Adipocyte (in vitro differentiated cells): Measurements from ENCODE around the gene TEDC2.
"Not testable (repeated sequence)": the region's sequence is repeated elsewhere in the genome, so short reads cannot be mapped to it uniquely, and the experiment has no call there.

Experiments used
- DNase-seq: peaks from one replicate; pipeline ENCODE4 v3.0.0-alpha.2; 2015; ENCODE audit warnings: low read depth
- H3K27me3 ChIP-seq: replicated peaks from 2 replicates; pipeline ENCODE4 v1.7.0; 2013; ENCODE audit warnings: mild to moderate bottlenecking, low read length, moderate library complexity; ENCODE audit not compliant: control insufficient read depth, insufficient read depth
- H3K36me3 ChIP-seq: 2 replicates; pipeline ENCODE4 v1.7.0; 2013; ENCODE audit warnings: low read length, mild to moderate bottlenecking, moderate library complexity; ENCODE audit not compliant: control insufficient read depth, insufficient read depth, severe bottlenecking
- H3K4me1 ChIP-seq: 2 replicates; pipeline ENCODE4 v1.7.0; 2013; ENCODE audit warnings: mild to moderate bottlenecking, low read length, moderate library complexity; ENCODE audit not compliant: control insufficient read depth, insufficient read depth
- H3K4me3 ChIP-seq: 2 replicates; pipeline ENCODE4 v1.7.0; 2013; ENCODE audit warnings: mild to moderate bottlenecking, low read length, moderate library complexity
- H3K9ac ChIP-seq: 2 replicates; pipeline ENCODE4 v1.7.0; 2013; ENCODE audit warnings: mild to moderate bottlenecking, low read length, moderate library complexity
- H3K9me3 ChIP-seq: 2 replicates; pipeline ENCODE4 v1.7.0; 2013; ENCODE audit warnings: mild to moderate bottlenecking, low read length, moderate library complexity; ENCODE audit not compliant: control insufficient read depth

TEDC2 gene

DNA sequence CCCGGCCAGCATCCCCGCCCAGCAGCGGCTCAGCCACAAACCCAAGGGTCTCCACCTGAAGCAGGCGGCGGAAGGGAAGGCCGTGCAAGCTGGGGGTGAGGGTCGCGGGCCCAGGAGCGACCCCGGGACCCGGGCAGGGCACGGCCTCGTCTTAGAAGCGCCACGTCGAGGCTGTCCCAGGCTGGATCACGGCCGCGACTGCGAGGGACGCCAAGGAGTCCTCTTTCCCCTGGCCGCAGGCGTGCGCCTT is 31.2 kb upstream of the TEDC2 start:
- Histone ChIP-seq H3K27me3 (no peaks in the 10 kb centered on the region), H3K9ac (peak overlapping the region; percentile 77), H3K36me3 (peaks cover 9% of the 10 kb centered on the region), H3K4me3 (peak overlapping the region; percentile 83), H3K9me3 (no peaks in the 10 kb centered on the region), H3K4me1 (peaks cover 7% of the 10 kb centered on the region)
- no peak for DNase-seq

DNA sequence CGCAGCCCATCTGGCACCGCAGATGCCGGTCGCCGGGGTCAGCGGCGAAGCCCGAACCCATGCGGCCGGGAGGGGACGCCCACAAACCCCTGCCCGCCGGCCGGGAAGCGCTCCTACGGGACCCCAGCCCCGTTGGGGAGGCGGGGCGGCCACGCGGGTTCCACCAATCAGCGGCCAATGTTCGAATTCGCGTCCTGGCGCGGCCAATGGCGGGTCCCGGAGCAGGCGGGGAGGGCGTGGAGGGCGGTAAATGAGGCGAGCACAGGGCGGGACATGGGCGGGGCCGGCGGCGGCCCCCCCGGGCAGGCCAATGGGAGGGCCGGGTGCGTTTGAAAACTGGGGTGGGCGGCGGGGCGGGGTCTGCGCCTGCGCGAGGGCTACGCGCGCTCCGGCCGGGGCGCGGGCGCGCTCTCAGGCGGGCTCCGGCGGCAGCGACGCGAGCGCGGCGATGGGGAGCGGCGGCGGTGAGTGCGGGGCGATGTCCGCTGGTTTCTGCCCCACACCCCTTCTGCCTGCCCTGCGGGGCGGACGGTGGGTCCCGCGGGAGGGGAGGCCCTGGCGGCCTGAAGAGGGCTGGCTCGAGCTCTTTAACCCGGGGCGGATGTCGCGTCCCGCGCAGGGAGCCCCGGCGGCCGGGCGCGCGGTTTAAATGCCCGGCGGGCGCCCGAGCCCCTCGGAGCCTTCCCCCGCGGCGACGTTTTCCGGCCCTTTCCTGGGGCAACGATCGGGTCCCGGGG is 30.7 kb upstream of the TEDC2 start, which contains the start of gene CCNF:
Gene CCNF (plus strand): TSS at position 414 of the 737 bp plus-strand sequence. CDS start 35 bp downstream, at position 449.
- Histone ChIP-seq H3K9ac (peak within 1 kb of the TSS; percentile 77), H3K27me3 (no peaks in the 10 kb centered on the region), H3K4me1 (peaks cover 7% of the 10 kb centered on the region), H3K9me3 (no peaks in the 10 kb centered on the region), H3K4me3 (peak within 1 kb of the TSS; percentile 83), H3K36me3 (peaks cover 9% of the 10 kb centered on the region)
- DNase-seq: peak; percentile 98

DNA sequence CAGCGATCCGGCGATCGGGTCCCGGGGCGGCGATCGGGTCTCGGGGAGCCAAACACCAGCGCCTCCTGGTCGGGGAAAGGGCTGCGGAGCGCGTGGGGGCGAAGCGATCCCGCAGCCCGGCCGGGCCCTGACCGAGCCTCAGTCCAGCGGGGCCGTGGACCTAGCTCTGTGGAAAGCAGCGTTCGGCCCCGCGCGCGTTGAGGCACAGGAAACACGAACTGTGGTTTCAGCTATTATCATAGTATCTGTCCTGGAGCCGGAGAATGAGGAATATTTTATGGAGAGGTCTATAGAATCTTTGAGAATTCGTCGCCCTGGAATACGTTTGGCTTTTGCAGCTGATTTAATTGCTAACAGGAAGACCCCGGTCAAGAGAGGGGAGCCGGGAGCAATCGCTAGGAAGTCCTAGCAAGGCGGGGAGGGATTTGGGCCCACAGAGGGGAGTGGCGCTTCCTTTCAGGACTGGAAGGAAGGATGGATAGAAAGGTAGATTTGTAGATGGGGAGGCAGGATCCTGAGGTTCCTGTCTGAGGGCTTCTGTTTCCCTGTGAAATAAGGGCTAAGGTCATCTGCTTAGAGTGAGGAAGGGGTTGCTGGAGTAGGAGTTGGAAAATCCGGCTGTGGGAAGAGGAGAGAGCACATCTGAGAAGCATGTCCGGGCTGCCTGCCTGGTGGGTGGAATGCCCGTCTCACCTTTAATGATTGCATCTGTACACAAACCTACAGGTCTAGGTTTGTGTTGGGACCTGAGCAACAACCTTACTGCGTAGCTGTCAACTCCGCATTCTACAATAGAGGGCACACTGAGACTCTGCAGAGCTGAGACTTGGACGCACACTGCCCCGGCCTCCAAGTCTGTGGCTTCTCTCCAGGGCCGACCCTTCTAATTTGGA is 29.9 kb upstream of the TEDC2 start:
- Histone ChIP-seq H3K4me1 (peaks cover 7% of the 10 kb centered on the region), H3K9ac (peak overlapping the region; percentile 71), H3K9me3 (no peaks in the 10 kb centered on the region), H3K36me3 (peaks cover 9% of the 10 kb centered on the region), H3K27me3 (no peaks in the 10 kb centered on the region), H3K4me3 (peak overlapping the region; percentile 83)
- DNase-seq: peak; percentile 67

DNA sequence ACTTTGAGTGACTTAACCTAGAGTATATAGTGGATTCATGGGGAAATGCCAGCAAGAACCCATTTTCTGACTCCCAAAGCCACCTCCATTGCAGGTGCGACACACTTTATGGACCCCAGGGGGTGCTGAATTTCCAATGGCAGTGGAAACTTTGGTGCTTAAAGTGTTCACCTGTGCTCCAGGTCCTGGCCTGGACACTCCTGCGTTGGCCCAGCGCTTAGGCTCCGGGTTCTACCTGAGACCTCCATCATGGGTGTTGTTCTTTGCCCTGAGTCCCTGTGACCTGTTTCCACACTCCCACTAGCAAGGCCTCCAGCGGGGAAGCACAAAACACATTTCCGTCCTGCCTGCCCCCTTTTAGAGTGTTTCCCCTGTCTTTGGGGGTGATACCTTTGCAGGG is 27.6 kb upstream of the TEDC2 start:
- peaks cover 14% of the 10 kb centered on the region for H3K36me3 ChIP-seq
- no peak for DNase-seq
- H3K4me3 ChIP-seq: no peak overlapping the region
- H3K27me3 ChIP-seq: no peaks in the 10 kb centered on the region
- peaks cover 7% of the 10 kb centered on the region for H3K4me1 ChIP-seq
- H3K9me3 ChIP-seq: no peaks in the 10 kb centered on the region
- H3K9ac ChIP-seq: no peak overlapping the region

DNA sequence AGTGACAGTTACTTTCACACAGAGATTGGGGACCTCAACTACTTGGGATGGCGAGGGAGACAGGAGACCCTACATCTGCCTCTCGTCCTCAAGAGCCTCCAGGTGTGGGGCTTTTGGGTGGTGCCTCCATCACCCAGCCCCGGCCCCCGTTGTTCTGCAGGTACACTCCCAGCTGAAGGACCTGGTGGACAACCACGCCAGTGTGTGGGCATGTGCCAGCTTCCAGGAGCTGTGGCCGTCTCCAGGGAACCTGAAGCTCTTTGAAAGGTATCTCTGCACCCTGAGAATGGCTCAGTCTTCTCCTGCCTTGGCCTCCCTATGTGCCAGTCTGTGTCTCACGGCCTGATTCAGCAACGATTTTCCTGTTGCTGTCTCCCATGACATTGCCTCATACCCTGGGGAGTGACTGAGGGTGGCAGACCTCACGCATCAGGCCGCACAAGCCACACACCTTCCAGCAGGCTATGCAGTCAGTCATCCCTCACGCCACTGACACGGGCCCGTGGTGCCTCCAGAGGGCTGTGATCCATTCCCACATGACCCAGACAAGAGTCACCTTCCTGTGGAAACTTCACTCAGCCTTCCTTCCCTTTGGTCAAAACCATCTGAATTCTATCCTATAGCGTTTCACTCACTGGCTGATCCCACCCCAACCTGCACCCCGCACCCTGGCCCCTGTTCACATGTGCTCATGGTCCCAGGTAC is 27.0 kb upstream of the TEDC2 start:
- Histone ChIP-seq H3K36me3 (peaks cover 14% of the 10 kb centered on the region), H3K4me3 (no peak overlapping the region), H3K4me1 (peaks cover 7% of the 10 kb centered on the region)

DNA sequence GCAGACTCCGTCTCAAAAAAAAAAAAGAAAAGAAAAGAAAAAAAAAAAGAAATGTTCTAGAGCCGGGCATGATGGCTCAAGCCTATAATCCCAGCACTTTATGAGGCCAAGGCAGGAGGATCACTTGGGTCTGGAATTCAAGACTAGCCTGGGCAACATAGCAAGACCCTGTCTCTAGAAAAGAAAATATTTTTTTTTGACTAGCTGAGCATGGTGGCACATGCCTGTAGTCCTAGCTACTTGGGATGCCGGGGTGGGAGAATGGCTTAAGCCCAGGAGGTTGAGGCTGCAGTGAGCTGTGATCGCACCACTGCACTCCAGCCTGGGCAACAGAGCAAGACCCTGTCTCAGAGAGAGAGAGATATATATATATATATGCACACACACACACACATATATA is 24.7 kb upstream of the TEDC2 start:
- not testable (repeated sequence) for H3K9me3 ChIP-seq, H3K4me1 ChIP-seq, H3K9ac ChIP-seq, DNase-seq, H3K27me3 ChIP-seq, H3K4me3 ChIP-seq
- peaks cover 16% of the 10 kb centered on the region for H3K36me3 ChIP-seq

More for the DNA sequence above, 27.0 kb upstream of the TEDC2 start:
- no peak for DNase-seq
- Histone ChIP-seq H3K9me3 (no peaks in the 10 kb centered on the region), H3K27me3 (no peaks in the 10 kb centered on the region), H3K9ac (no peak overlapping the region)

DNA sequence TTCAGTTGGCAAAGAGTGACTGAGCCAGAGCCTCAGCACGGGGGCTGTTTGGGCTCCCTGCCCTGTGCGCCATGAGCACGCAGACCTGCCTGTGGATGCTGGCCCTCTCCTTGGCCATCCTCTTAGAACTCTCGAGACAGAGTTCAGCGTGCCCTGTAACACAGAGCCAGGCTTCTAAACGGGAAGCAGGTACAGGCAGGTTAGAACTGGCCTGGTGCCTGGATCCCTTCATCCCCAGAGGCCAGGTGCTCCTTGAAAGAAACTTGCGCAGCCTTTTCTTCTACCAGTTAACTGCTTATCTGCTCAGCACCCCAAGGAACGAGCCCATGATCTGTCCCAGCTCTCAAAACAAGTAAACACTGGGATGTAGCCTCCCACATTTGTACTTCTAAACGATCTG is 23.8 kb upstream of the TEDC2 start:
- no peak overlapping the region for H3K9ac ChIP-seq
- no peak overlapping the region for H3K4me3 ChIP-seq
- H3K4me1 ChIP-seq: no peaks in the 10 kb centered on the region
- H3K36me3 ChIP-seq: peaks cover 16% of the 10 kb centered on the region
- no peaks in the 10 kb centered on the region for H3K9me3 ChIP-seq
- no peaks in the 10 kb centered on the region for H3K27me3 ChIP-seq
- no peak for DNase-seq

DNA sequence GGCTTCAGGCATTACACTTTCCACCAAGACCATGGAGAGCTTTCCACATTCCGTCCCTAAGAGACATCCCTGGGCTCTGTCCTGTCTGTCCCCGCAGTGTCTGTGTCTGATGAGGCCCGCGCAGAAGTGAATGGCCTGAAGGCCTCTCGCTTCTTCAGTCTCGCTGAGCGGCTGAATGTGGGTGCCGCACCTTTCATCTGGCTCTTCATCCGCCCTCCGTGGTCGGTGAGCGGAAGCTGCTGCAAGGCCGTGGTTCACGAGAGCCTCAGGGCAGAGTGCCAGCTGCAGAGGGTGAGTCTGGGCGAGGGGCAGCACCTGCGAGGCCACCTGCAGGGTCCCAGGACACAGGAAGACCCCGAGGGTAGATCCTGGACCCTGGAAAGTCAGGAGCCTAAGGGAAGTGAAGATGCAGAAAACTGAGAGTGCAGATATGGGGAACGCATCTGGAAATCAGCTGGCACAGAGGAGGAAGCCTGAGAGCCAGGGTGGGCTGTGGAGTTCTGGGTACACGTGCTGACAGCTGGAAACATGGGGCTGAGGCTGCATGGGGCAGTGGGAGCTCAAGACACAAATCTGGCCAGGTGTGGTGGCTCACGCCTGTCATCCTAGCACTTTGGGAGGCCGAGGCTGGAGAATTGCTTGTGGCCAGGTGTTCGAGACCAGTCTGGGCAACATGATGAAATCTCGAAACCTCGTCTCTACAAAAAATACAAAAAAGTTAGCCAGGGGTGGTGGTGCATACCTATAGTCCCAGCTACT is 22.7 kb upstream of the TEDC2 start:
- Histone ChIP-seq H3K4me1 (no peaks in the 10 kb centered on the region), H3K9me3 (no peaks in the 10 kb centered on the region), H3K4me3 (no peak overlapping the region), H3K9ac (no peak overlapping the region), H3K27me3 (no peaks in the 10 kb centered on the region), H3K36me3 (peaks cover 13% of the 10 kb centered on the region)
- no peak for DNase-seq

DNA sequence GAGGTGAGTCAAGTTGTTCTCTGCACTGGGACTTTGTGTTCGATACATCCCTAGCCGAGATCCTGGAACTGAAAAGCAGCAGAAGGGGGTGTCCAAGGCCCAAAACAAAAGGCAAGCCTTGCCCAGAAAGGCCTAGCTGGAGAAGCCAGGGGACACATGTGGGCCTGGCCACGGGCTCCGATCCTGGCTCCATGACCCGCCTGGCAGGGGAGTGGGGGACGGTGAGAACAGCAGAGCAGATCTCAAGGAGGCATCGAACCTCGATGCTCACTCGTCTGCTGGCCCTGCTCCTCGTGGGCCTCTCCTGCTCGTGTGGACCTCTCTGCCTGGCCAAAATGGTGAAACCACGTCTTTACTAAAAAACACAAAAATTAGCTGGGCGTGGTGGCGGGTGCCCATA is 21.8 kb upstream of the TEDC2 start:
- DNase-seq: no peak
- H3K9ac ChIP-seq: no peak overlapping the region
- no peak overlapping the region for H3K4me3 ChIP-seq

DNA sequence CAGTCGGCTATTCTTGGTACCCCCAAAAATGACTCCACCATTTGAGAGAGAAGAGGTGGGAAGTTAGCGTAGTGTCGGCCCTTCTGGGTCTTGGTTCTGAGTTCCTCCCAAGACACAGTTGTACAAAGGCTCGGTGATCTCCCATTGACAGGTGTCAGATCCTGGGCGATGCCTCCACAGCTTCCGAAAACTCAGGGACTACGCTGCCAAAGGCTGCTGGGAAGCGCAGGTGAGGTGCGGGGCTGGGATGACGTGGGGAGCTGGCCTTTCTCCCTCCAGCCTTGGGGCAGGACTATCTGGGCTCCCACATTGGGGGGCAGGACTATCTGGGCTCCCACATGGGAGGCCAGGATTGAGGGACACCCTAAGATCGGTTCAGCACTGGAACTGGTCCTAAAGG is 20.3 kb upstream of the TEDC2 start:
- no peak overlapping the region for H3K4me3 ChIP-seq
- peaks cover 7% of the 10 kb centered on the region for H3K36me3 ChIP-seq
- no peaks in the 10 kb centered on the region for H3K9me3 ChIP-seq
- H3K9ac ChIP-seq: no peak overlapping the region
- no peaks in the 10 kb centered on the region for H3K4me1 ChIP-seq
- DNase-seq: no peak
- no peaks in the 10 kb centered on the region for H3K27me3 ChIP-seq

More for the DNA sequence above, 21.8 kb upstream of the TEDC2 start:
- no peaks in the 10 kb centered on the region for H3K27me3 ChIP-seq
- H3K36me3 ChIP-seq: peaks cover 7% of the 10 kb centered on the region
- H3K9me3 ChIP-seq: no peaks in the 10 kb centered on the region
- H3K4me1 ChIP-seq: no peaks in the 10 kb centered on the region
